ENCODE measurements around the gene ATXN3L.

Gene ATXN3L

DNA sequence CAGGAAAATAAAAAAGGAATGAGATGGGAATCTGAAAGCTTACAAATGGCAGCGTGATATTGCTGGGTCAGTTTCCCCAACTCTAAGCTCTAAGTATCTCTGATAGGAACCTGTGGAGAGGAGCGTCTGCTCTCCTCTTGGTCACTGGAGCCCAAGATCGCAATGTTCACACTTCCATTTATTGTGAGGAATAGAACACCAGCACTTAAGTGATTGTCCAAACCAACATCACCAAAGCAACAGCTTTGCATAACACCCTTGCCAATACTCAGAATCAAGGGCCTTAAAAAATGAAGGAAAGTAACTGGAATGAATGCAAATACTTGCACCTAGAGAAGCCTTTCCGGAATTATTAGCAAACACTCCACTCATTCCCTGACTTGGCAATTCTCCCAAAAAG is 46.8 kb upstream of the ATXN3L start:
- ATAC-seq (ENCODE audit: insufficient read depth, low read depth), result no peak

DNA sequence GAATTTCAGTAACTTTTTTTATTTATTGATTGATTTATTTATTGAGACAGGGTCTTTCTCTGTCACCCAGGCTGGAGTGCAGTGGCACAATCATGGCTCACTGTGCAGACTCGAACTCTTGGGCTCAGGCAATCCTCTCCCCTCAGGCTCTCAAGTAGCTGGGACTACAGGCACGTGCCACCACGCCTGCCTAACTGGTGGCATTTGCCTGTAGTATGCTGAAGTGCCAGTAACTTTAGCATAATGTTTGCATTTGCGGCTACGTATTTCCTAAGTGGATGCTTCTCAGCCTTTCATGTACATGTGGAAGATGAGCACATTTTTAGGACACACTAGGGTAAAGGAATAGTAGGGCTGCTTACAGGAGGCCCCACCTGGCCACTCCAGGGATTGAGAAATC is 45.3 kb upstream of the ATXN3L start:
- DNase-seq, result no peak
- H3K9me3 ChIP-seq (ENCODE audit: insufficient read depth, low read length, severe bottlenecking), result no peaks in the 10 kb centered on the region

More for the DNA sequence above, 46.8 kb upstream of the ATXN3L start:
- Histone ChIP-seq H3K4me1 (ENCODE audit: insufficient read depth, low read length) (no peaks in the 10 kb centered on the region), H3K36me3 (ENCODE audit: insufficient read depth, low read length) (no peaks in the 10 kb centered on the region), H3K4me3 (ENCODE audit: low read depth in 1 of 2, low read length in 2 of 2) (no peak overlapping the region), H3K9ac (ENCODE audit: low read depth, low read length) (no peak overlapping the region), H2AFZ (ENCODE audit: low read depth, low read length) (no peak overlapping the region), H3K27me3 (ENCODE audit: insufficient read depth, low read length, poor library complexity) (no peaks in the 10 kb centered on the region), H3K79me2 (ENCODE audit: insufficient read depth, low read length) (no peaks in the 10 kb centered on the region), H3K4me2 (ENCODE audit: insufficient read depth, low read length) (no peak overlapping the region), H3K9me3 (ENCODE audit: insufficient read depth, low read length, severe bottlenecking) (no peaks in the 10 kb centered on the region), H3K27ac (ENCODE audit: low read length) (no peak overlapping the region), H4K20me1 (ENCODE audit: insufficient read depth, low read length) (no peaks in the 10 kb centered on the region)
- no peak for TF ChIP-seq EZH2 (IDR thresholded peaks at IDR 0.05; ENCODE audit: borderline replicate concordance, low read depth, low read length, severe bottlenecking)
- TF ChIP-seq, protein P1, sequence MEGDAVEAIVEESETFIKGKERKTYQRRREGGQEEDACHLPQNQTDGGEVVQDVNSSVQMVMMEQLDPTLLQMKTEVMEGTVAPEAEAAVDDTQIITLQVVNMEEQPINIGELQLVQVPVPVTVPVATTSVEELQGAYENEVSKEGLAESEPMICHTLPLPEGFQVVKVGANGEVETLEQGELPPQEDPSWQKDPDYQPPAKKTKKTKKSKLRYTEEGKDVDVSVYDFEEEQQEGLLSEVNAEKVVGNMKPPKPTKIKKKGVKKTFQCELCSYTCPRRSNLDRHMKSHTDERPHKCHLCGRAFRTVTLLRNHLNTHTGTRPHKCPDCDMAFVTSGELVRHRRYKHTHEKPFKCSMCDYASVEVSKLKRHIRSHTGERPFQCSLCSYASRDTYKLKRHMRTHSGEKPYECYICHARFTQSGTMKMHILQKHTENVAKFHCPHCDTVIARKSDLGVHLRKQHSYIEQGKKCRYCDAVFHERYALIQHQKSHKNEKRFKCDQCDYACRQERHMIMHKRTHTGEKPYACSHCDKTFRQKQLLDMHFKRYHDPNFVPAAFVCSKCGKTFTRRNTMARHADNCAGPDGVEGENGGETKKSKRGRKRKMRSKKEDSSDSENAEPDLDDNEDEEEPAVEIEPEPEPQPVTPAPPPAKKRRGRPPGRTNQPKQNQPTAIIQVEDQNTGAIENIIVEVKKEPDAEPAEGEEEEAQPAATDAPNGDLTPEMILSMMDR (IDR thresholded peaks at IDR 0.05; ENCODE audit: borderline replicate concordance, extremely low read depth, low read length, poor library complexity, severe bottlenecking), result no peak
- DNase-seq, result no peak

DNA sequence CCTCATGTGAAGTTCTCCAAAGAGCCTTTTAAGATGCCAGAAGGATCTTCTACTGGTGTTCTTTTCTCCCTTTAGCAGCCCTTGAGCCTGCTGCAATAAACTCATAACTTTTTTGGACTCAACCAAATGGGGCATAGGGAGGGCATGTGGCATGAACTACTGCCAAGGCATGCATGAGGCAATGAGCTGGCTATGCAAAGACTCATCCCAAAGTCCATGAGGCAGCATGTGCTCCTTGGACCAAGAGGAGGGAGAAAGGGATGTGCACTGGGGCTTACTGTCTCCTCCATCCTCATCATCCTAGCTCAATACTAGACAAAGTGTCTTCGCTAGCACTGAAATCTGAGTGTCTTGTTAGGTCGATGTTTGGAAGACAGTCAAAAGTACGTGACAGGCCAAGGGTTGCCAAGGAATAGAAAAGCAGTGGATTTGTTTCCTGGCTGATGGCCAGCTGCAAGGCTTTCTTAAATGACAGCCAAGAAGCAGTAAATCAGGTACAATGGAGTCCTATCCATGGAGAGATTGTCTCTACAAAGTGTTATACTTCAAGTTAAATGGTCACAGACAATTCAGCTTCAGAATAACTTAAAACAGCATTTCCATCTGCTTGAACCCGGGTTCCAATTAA is 44.5 kb upstream of the ATXN3L start:
- H3K9me3 ChIP-seq (ENCODE audit: insufficient read depth, low read length, severe bottlenecking), result no peaks in the 10 kb centered on the region
- no peaks in the 10 kb centered on the region for H3K36me3 ChIP-seq (ENCODE audit: insufficient read depth, low read length)
- no peak overlapping the region for H2AFZ ChIP-seq (ENCODE audit: low read depth, low read length)
- no peaks in the 10 kb centered on the region for H3K79me2 ChIP-seq (ENCODE audit: insufficient read depth, low read length)
- ATAC-seq (ENCODE audit: insufficient read depth, low read depth) (no peak), DNase-seq (no peak)
- TF ChIP-seq EZH2 (IDR thresholded peaks at IDR 0.05; ENCODE audit: borderline replicate concordance, low read depth, low read length, severe bottlenecking), result no peak
- TF ChIP-seq, protein P1 (IDR thresholded peaks at IDR 0.05; ENCODE audit: borderline replicate concordance, extremely low read depth, low read length, poor library complexity, severe bottlenecking), result no peak
- H3K4me2 ChIP-seq (ENCODE audit: insufficient read depth, low read length), result no peak overlapping the region
- no peaks in the 10 kb centered on the region for H3K4me1 ChIP-seq (ENCODE audit: insufficient read depth, low read length)
- H4K20me1 ChIP-seq (ENCODE audit: insufficient read depth, low read length), result no peaks in the 10 kb centered on the region
- no peak overlapping the region for H3K4me3 ChIP-seq (ENCODE audit: low read depth in 1 of 2, low read length in 2 of 2)
- no peak overlapping the region for H3K9ac ChIP-seq (ENCODE audit: low read depth, low read length)
- H3K27me3 ChIP-seq (ENCODE audit: insufficient read depth, low read length, poor library complexity), result no peaks in the 10 kb centered on the region
- no peak overlapping the region for H3K27ac ChIP-seq (ENCODE audit: low read length)

More for the DNA sequence above, 45.3 kb upstream of the ATXN3L start:
- Histone ChIP-seq H2AFZ (ENCODE audit: low read depth, low read length) (no peak overlapping the region), H3K4me2 (ENCODE audit: insufficient read depth, low read length) (no peak overlapping the region), H3K4me1 (ENCODE audit: insufficient read depth, low read length) (no peaks in the 10 kb centered on the region), H3K27me3 (ENCODE audit: insufficient read depth, low read length, poor library complexity) (no peaks in the 10 kb centered on the region), H3K4me3 (ENCODE audit: low read depth in 1 of 2, low read length in 2 of 2) (no peak overlapping the region), H3K79me2 (ENCODE audit: insufficient read depth, low read length) (no peaks in the 10 kb centered on the region), H4K20me1 (ENCODE audit: insufficient read depth, low read length) (no peaks in the 10 kb centered on the region), H3K9ac (ENCODE audit: low read depth, low read length) (no peak overlapping the region), H3K27ac (ENCODE audit: low read length) (no peak overlapping the region), H3K36me3 (ENCODE audit: insufficient read depth, low read length) (no peaks in the 10 kb centered on the region)
- TF ChIP-seq EZH2 (IDR thresholded peaks at IDR 0.05; ENCODE audit: borderline replicate concordance, low read depth, low read length, severe bottlenecking), result no peak
- TF ChIP-seq, protein P1 (IDR thresholded peaks at IDR 0.05; ENCODE audit: borderline replicate concordance, extremely low read depth, low read length, poor library complexity, severe bottlenecking), result no peak
- no peak for ATAC-seq (ENCODE audit: insufficient read depth, low read depth)

All from DND-41 (cell line).